NCI-H526 (cell line): Measurements from ENCODE around the gene SMIM1.

ENCODE experiments used
- DNase-seq, 2 experiments: peaks; one replicate each; lab custom pipeline; 2025; lab: John Stamatoyannopoulos, UW

The SMIM1 gene

GRCh38 chr1:3822421-3822820, 49.9 kb downstream of the SMIM1 start:
- no peak for DNase-seq

- DNase-seq, result no peak
Observed at GRCh38 chr1:3824650-3825049, 52.1 kb downstream of the SMIM1 start.

GRCh38 chr1:3825356-3825755, 52.8 kb downstream of the SMIM1 start:
- no peak for DNase-seq
